GM12878 (cell line): ENCODE measurements around the gene TTC39B.

Experiments used
- ATF3 ChIP-seq: IDR thresholded peaks from 2 replicates; pipeline ENCODE4 v1.6.1; 2011; ENCODE audit warnings: low read depth, mild to moderate bottlenecking, low read length, moderate library complexity, borderline replicate concordance; ENCODE audit errors: extremely low read depth
- BHLHE40 ChIP-seq, 2 experiments: fragments of 450-650 bp in 1 of 2; IDR thresholded peaks; 2 replicates each; pipeline ENCODE4 v1.6.1; 2011 to 2017; ENCODE audit warnings: low read depth in 2 of 2, borderline replicate concordance in 1 of 2, improper control_type of control experiment in 1 of 2, low read length in 1 of 2, mild to moderate bottlenecking in 1 of 2
- CEBPB ChIP-seq, 2 experiments: fragments of 150-350 bp in 1 of 2; IDR thresholded peaks; 2 replicates each; pipeline ENCODE4 v1.6.1; 2012 to 2014; ENCODE audit warnings: low read depth in 2 of 2, low read length in 2 of 2, borderline replicate concordance in 1 of 2, inconsistent platforms in 1 of 2
- CTCF ChIP-seq, 3 experiments: IDR thresholded peaks in 2 of 3; conservative IDR thresholded peaks in 1 of 3; 2 replicates each; pipeline ENCODE4 v1.5.1; 2011; ENCODE audit warnings: low read depth in 3 of 3, low read length in 3 of 3, mild to moderate bottlenecking in 3 of 3, control low read depth in 2 of 3, moderate library complexity in 2 of 3, inconsistent platforms in 1 of 3, mixed read lengths in 1 of 3; ENCODE audit not compliant: control insufficient read depth in 2 of 3, insufficient read depth in 1 of 3; ENCODE audit errors: extremely low read depth in 1 of 3
- FOXM1 ChIP-seq: IDR thresholded peaks from 2 replicates; pipeline ENCODE4 v1.6.1; 2012; ENCODE audit warnings: low read depth, mild to moderate bottlenecking, inconsistent platforms, low read length, moderate library complexity
- MYC ChIP-seq: IDR thresholded peaks from 2 replicates; pipeline ENCODE4 v1.6.1; 2011; ENCODE audit warnings: mild to moderate bottlenecking, low read length, moderate library complexity, inconsistent platforms; ENCODE audit not compliant: insufficient read depth, insufficient replicate concordance, insufficient read length, severe bottlenecking
- NR2C1 ChIP-seq: fragments of 450-650 bp; IDR thresholded peaks from 2 replicates; pipeline ENCODE4 v1.6.1; 2017; ENCODE audit warnings: antibody characterized with exemption, mild to moderate bottlenecking, moderate library complexity
- NRF1 ChIP-seq: conservative IDR thresholded peaks from 2 replicates; pipeline ENCODE4 v1.6.1; 2011; ENCODE audit warnings: mild to moderate bottlenecking, low read depth, low read length, improper control_type of control experiment
- POLR2A ChIP-seq: IDR thresholded peaks from 2 replicates; pipeline ENCODE4 v1.6.1; 2011; ENCODE audit warnings: low read depth, mild to moderate bottlenecking, low read length
- POLR2AphosphoS5 ChIP-seq: IDR thresholded peaks from 2 replicates; pipeline ENCODE4 v1.6.1; 2011; ENCODE audit warnings: mild to moderate bottlenecking, low read length, inconsistent platforms
- RAD21 ChIP-seq: IDR thresholded peaks from 2 replicates; pipeline ENCODE4 v1.6.1; 2011; ENCODE audit warnings: mild to moderate bottlenecking, low read depth, low read length, moderate library complexity; ENCODE audit not compliant: insufficient read depth
- RBBP5 ChIP-seq: fragments of 200-600 bp; sonication (generic); conservative IDR thresholded peaks from 2 replicates; pipeline ENCODE4 v1.6.1; 2016
- REST ChIP-seq: IDR thresholded peaks from 2 replicates; pipeline ENCODE4 v1.6.1; 2012; ENCODE audit warnings: mild to moderate bottlenecking, low read depth, low read length

- TF ChIP-seq CTCF (IDR thresholded peaks at IDR 0.05 in 2 of 3, conservative IDR thresholded peaks at IDR 0.05 in 1 of 3; ENCODE audit: control insufficient read depth in 2 of 3, extremely low read depth in 1 of 3, insufficient read depth in 1 of 3, low read depth in 3 of 3, low read length in 3 of 3): no peak
- TF ChIP-seq ATF3: no peak
- no peak for TF ChIP-seq RAD21
- no peak for TF ChIP-seq NR2C1
- TF ChIP-seq POLR2A: no peak
- TF ChIP-seq NRF1: no peak
- TF ChIP-seq REST: no peak
- TF ChIP-seq BHLHE40 (IDR thresholded peaks at IDR 0.05; ENCODE audit: borderline replicate concordance in 1 of 2, low read depth in 2 of 2, low read length in 1 of 2): no peak
- no peak for TF ChIP-seq CEBPB (IDR thresholded peaks at IDR 0.05; ENCODE audit: borderline replicate concordance in 1 of 2, low read depth in 2 of 2, low read length in 2 of 2)
- no peak for TF ChIP-seq MYC
- no peak for TF ChIP-seq RBBP5
- no peak for TF ChIP-seq FOXM1
- no peak for TF ChIP-seq POLR2AphosphoS5
Measured at GRCh38 chr9:15248081-15248480, 58.9 kb downstream of the TTC39B start.
